Natural killer cell (primary cell): Measurements from ENCODE around the gene ST6GALNAC3. TPM values are rescaled to one million over a fixed set of nuclear protein-coding genes. Genes with fewer than 3 reads are reported as not detected.

Source experiments
- ATAC-seq, 3 donors: fragments of 150-1000 bp in 2 of 3; fragments of 200-7000 bp in 1 of 3; cut with Tn5 transposase; 1 replicate in 1 of 3; 2 replicates in 2 of 3; pipeline ENCODE4 v1.10.0; 2021; ENCODE audit warnings: mild to moderate bottlenecking in 2 of 3, moderate library complexity in 2 of 3
- DNase-seq, 2 donors: peaks; one replicate each; pipeline versions ENCODE4 v3.0.0 to v3.0.0-alpha.2; 2013 to 2021; ENCODE audit warnings: mixed read lengths in 1 of 2
- H3K27ac ChIP-seq: one replicate; pipeline ENCODE4 v1.5.1; 2013; ENCODE audit warnings: mild to moderate bottlenecking, low read length
- H3K27me3 ChIP-seq: one replicate; pipeline ENCODE4 v1.6.1; 2013; ENCODE audit warnings: low read length; ENCODE audit not compliant: control insufficient read depth, insufficient read depth
- H3K36me3 ChIP-seq: one replicate; pipeline ENCODE4 v1.6.1; 2013; ENCODE audit warnings: low read length; ENCODE audit not compliant: control insufficient read depth, insufficient read depth
- H3K4me1 ChIP-seq: one replicate; pipeline ENCODE4 v1.6.1; 2013; ENCODE audit warnings: low read length; ENCODE audit not compliant: control insufficient read depth, insufficient read depth
- H3K4me3 ChIP-seq: one replicate; pipeline ENCODE4 v1.5.1; 2013; ENCODE audit warnings: low read length
- H3K9me3 ChIP-seq: one replicate; pipeline ENCODE4 v1.6.1; 2013; ENCODE audit warnings: low read length; ENCODE audit not compliant: control insufficient read depth, insufficient read depth
- H3K27ac Mint-ChIP-seq, 2 donors: one replicate each; pipeline ENCODE4 v1.8.0; 2022; ENCODE audit warnings: mild to moderate bottlenecking in 2 of 2, mixed read lengths in 2 of 2, moderate library complexity in 1 of 2
- H3K27me3 Mint-ChIP-seq, 2 donors: one replicate each; pipeline ENCODE4 v1.8.0; 2022; ENCODE audit warnings: low read depth in 2 of 2, mixed read lengths in 2 of 2
- H3K36me3 Mint-ChIP-seq: one replicate; pipeline ENCODE4 v1.8.0; 2022; ENCODE audit warnings: mixed read lengths
- H3K4me1 Mint-ChIP-seq, 2 donors: one replicate each; pipeline ENCODE4 v1.8.0; 2022; ENCODE audit warnings: mixed read lengths in 2 of 2
- H3K4me3 Mint-ChIP-seq: one replicate; pipeline ENCODE4 v1.8.0; 2022; ENCODE audit warnings: mild to moderate bottlenecking, moderate library complexity, mixed read lengths
- H3K9me3 Mint-ChIP-seq, 2 donors: one replicate each; pipeline ENCODE4 v1.8.0; 2022; ENCODE audit warnings: mixed read lengths in 2 of 2
- WGBS: methylation state at CpG from one replicate; pipeline ENCODE4 v1.1.7; 2013; ENCODE audit warnings: missing lambda C conversion rate; ENCODE audit not compliant: insufficient coverage; 5-methylcytosine and 5-hydroxymethylcytosine counted together
- intact Hi-C: fragments of 100-400 bp; cut with micrococcal nuclease; formaldehyde crosslinking; loops from one replicate; pipeline ENCODE4 v1.14.2; 2022
- total RNA-seq, 4 donors: library from RNA; stranded (reverse); fragments of 120-200 nt in 1 of 4; gene quantifications; one replicate each; pipeline versions ENCODE4 v1.2.3 to v1.2.4, GENCODE V29; 2013 to 2022
- TF ChIP-seq, protein P1 (sequence below): fragments of 200-600 bp; IDR thresholded peaks from one replicate; pipeline ENCODE4 v1.8.0; 2022; ENCODE audit warnings: antibody characterized with exemption

The ST6GALNAC3 gene
- total RNA-seq, 3 donors from 2014 or later (not counting 1 experiment from before 2014, with no cell fraction given) = not detected

DNA sequence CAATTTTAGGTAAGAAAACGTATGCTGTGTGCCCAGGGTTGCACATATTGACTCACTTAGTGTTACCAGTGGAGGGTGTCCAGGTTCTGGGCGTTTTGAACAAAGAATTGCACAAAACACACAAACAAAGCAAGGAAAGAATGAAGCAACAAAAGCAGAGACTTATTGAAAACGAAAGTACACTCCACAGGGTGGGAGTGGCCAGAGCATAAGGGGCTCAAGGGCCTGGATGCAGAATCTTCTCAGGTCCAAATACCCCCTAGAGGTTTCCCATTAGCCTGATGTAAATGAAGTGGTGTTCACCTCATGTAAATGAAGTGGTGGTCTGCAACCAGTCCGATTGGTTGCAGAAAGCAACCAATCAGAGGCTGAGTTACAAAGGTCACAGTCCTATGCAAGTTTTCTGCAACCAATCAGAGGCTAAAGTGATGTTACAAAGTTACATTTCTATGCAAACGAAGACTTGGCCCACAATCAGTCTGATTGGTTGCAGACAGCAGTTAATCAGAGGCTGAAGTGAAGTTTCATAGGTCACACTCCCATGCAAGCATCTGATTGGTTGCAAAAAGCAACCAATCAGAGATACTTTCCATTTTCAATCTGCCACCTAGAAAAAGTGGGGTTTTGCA lies 228.3 kb downstream of the ST6GALNAC3 start:
- Histone ChIP-seq H3K27ac (no peak overlapping the region), H3K4me3 (no peak overlapping the region), H3K36me3 (no peaks in the 10 kb centered on the region), H3K9me3 (no peaks in the 10 kb centered on the region), H3K4me1 (no peaks in the 10 kb centered on the region), H3K27me3 (no peaks in the 10 kb centered on the region)
- Mint-ChIP-seq H3K9me3 (peaks cover 0 to 2% of the 10 kb centered on the region in 2 donors), H3K4me3 (no peak overlapping the region), H3K27me3 (no peaks in the 10 kb centered on the region), H3K36me3 (no peaks in the 10 kb centered on the region), H3K27ac (no peak overlapping the region), H3K4me1 (no peaks in the 10 kb centered on the region)
- ATAC-seq (no peak), DNase-seq (no peak)
- TF ChIP-seq, protein P1, sequence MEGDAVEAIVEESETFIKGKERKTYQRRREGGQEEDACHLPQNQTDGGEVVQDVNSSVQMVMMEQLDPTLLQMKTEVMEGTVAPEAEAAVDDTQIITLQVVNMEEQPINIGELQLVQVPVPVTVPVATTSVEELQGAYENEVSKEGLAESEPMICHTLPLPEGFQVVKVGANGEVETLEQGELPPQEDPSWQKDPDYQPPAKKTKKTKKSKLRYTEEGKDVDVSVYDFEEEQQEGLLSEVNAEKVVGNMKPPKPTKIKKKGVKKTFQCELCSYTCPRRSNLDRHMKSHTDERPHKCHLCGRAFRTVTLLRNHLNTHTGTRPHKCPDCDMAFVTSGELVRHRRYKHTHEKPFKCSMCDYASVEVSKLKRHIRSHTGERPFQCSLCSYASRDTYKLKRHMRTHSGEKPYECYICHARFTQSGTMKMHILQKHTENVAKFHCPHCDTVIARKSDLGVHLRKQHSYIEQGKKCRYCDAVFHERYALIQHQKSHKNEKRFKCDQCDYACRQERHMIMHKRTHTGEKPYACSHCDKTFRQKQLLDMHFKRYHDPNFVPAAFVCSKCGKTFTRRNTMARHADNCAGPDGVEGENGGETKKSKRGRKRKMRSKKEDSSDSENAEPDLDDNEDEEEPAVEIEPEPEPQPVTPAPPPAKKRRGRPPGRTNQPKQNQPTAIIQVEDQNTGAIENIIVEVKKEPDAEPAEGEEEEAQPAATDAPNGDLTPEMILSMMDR = no peak
- intact Hi-C loops = no loop called here
- 79% methylated on average over 4 of the region's 5 CpGs for WGBS

DNA sequence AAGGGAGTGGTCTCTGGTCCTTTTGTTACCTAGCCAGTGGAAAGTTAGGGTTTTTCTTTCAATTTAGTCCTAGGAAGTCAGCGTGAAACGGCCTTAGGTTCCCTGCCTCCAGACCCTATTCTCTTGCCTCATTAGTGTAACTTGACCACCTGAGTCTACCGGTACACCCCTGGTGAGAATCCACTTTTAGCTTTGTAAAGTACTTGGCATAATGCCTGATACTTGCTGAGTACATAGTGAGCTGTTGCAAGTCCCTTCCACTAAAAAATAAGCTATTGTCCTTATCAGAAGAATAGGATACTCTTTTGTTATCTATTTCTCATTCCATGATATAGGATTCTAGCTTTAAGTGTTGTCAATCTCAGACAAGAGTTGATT lies 228.8 kb downstream of the ST6GALNAC3 start:
- peaks cover 0 to 2% of the 10 kb centered on the region in 2 donors for H3K9me3 Mint-ChIP-seq
- intact Hi-C loops = no loop called here
- H3K36me3 ChIP-seq = no peaks in the 10 kb centered on the region
- no peaks in the 10 kb centered on the region for H3K4me1 ChIP-seq
- 100% methylated on average over 3 of the region's 3 CpGs for WGBS
- H3K36me3 Mint-ChIP-seq = no peaks in the 10 kb centered on the region
- no peaks in the 10 kb centered on the region for H3K9me3 ChIP-seq
- no peaks in the 10 kb centered on the region for H3K27me3 Mint-ChIP-seq
- H3K27ac ChIP-seq = no peak overlapping the region
- no peaks in the 10 kb centered on the region for H3K4me1 Mint-ChIP-seq
- no peak for ATAC-seq
- H3K27ac Mint-ChIP-seq = no peak overlapping the region
- no peak overlapping the region for H3K4me3 ChIP-seq
- TF ChIP-seq, protein P1 = no peak
- H3K4me3 Mint-ChIP-seq = no peak overlapping the region
- H3K27me3 ChIP-seq = no peaks in the 10 kb centered on the region
- DNase-seq = no peak

DNA sequence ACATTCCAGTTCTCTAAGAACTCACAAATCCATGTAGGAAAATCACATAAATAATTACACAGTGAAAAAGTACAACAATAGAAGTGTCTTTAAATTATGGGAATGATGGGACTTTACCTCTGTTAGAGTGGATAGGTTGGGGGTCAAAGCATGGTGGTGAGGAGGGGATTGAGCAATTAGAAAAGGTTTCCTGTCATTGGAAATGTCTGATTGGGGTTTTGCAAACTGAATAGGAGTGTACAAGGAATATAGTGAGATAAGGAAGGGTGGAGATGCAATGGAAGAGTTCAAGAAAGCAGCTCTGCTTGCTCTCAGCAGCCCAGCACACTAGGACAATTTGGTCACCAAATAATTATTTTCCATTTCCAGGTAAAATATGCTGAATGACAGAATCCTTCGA lies 238.8 kb downstream of the ST6GALNAC3 start:
- Mint-ChIP-seq H3K4me3 (no peak overlapping the region), H3K4me1 (no peaks in the 10 kb centered on the region), H3K9me3 (peaks cover 0 to 2% of the 10 kb centered on the region in 2 donors), H3K27me3 (peaks cover 0 to 2% of the 10 kb centered on the region in 2 donors), H3K36me3 (no peaks in the 10 kb centered on the region), H3K27ac (no peak overlapping the region)
- TF ChIP-seq, protein P1 = no peak
- no peak overlapping the region for H3K27ac ChIP-seq
- no peaks in the 10 kb centered on the region for H3K36me3 ChIP-seq
- no peak overlapping the region for H3K4me3 ChIP-seq
- no peaks in the 10 kb centered on the region for H3K9me3 ChIP-seq
- ATAC-seq = no peak
- intact Hi-C loops = no loop called here
- no peak for DNase-seq
- no peaks in the 10 kb centered on the region for H3K27me3 ChIP-seq
- H3K4me1 ChIP-seq = no peaks in the 10 kb centered on the region
- 100% methylated on average over 1 of the region's 1 CpG for whole genome bisulfite sequencing

DNA sequence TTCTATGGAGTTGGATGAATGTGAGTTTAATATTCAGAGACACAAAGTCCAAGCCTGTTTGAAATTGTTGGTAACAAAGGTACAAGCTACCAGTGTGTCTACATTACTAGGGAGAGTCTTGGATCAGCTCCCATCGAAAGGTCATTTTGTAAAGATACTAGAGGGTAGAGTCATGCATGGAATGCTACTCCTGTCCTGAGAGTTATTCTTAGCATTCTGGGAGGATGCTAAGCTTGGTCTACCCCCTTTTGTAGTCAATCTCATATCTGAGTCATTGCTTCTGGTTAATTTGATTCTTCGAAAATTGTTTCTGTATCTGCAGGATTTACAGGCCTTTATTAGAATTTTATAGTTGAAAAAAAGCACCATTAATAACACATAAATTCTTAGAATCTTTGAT lies 240.2 kb downstream of the ST6GALNAC3 start:
- H3K27ac Mint-ChIP-seq = no peak overlapping the region
- Histone ChIP-seq H3K27me3 (no peaks in the 10 kb centered on the region), H3K4me1 (no peaks in the 10 kb centered on the region), H3K27ac (no peak overlapping the region), H3K36me3 (no peaks in the 10 kb centered on the region), H3K9me3 (no peaks in the 10 kb centered on the region), H3K4me3 (no peak overlapping the region)
- no peak for ATAC-seq
- H3K9me3 Mint-ChIP-seq = peaks cover 0 to 2% of the 10 kb centered on the region in 2 donors
- H3K36me3 Mint-ChIP-seq = no peaks in the 10 kb centered on the region
- DNase-seq = no peak
- H3K4me3 Mint-ChIP-seq = no peak overlapping the region
- intact Hi-C loops = no loop called here
- peaks cover 0 to 2% of the 10 kb centered on the region in 2 donors for H3K27me3 Mint-ChIP-seq
- WGBS = 89% methylated on average over 1 of the region's 2 CpGs
- TF ChIP-seq, protein P1 = no peak
- no peaks in the 10 kb centered on the region for H3K4me1 Mint-ChIP-seq
